Germinal center (tissue), 1 donor: Measurements from ENCODE around the gene COL6A2.
A peak's percentile ranks its signal among the peaks of the same experiment; 100 is the strongest.
"Not testable (repeated sequence)": the region's sequence is repeated elsewhere in the genome, so short reads cannot be mapped to it uniquely, and the experiment has no call there.

Experiments
- DNase-seq: peaks from one replicate; pipeline ENCODE4 v3.0.0; 2012; ENCODE audit warnings: mixed read lengths, low spot score

The COL6A2 gene

DNA sequence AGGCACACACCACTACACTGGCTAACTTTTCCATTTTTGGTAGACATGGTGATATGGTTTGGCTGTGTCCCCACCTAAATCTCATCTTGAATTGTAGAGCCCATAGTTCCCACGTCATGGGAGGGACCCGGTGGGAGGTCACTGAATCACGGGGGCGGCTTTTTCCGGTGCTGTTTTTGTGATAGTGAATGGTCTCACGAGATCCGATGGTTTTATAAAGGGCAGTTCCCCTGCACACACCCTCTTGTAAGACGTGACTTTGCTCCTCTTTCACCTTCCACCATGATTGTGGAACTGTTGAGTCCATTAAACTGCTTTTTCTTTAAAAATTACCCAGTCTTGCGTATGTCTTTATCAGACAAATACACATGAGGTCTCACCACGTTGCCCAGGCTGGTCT lies 58.8 kb downstream of the COL6A2 start:
- DNase-seq, result no peak

DNA sequence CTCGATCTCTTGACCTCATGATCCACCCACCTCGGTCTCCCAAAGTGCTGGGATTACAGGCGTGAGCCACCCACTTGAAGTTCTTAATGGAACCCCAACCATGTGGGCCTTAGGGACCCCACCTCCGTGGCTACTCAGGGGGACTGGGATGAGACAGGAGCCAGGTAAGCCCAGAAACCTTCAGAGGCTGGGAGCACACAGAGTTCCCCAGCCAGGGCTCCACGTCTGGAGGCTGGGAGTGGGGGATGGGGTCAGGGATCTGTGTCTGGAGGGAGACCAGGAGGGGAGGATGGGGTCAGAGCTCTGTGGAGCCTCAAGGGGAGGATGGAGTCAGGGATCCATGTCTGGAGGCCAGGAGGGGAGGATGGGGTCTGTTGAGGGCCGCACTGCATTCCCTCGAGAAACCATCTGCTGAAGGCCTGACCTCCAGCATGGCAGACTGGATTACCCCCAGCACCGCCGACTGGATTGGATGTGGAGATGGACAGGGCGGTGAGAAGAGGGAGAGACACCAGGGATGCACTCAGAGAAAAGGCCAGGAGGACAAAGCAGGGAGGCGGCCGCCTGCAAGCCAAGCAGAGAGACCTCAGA lies 59.6 kb downstream of the COL6A2 start:
- DNase-seq, result no peak

DNA sequence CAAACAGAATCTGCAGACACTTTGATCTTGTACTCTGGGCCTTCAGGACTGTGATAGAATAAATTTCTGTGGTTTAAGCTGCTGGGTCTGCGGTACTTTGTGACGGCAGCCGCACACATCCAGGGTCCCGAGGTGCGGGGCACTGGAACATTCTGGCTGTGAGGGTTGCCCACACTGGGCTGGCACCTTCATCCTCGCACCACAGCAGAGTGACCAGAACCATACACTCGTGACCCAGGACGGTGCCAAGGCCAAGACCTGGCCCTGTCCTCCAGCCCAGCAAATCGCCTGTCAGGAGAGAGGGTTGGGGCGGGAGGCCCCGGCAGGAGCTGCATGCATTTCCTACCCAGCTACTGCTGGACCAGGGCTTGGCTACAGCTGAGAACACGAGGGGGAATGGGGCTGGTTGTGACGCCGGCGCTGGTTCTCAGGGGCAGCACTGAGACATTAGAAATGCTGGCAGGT lies 60.1 kb downstream of the COL6A2 start:
- no peak for DNase-seq

DNA sequence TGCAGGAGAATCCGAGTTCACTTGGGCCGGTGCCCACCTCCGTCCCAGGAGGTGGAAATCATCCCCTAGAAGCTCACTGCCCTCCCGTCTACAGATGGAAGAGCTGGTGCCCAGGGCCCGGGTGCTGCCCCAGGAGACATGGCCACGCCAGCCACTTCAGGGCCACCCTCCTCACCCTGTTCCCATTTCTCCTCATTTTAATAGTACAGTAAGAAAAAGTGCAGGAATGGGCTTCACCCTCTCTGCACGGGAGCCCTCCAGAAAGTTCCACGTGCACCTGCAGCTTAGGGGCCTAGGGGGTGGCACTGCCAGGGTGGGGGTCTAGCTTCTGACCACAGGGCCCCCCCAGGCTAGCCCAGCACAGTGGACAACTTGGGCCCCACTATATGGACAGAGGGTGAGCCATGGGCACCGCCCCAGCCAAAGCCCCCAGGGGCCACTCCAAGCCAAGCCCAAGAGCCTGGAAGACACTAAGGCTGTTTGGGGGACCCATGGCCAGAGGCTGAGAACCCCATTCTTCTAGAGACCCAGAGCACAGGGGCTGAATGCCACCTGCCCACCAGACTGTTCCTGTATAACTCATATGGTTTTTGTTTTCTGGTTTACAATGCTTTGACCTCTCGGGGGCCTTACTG lies 60.9 kb downstream of the COL6A2 start:
- no peak for DNase-seq

DNA sequence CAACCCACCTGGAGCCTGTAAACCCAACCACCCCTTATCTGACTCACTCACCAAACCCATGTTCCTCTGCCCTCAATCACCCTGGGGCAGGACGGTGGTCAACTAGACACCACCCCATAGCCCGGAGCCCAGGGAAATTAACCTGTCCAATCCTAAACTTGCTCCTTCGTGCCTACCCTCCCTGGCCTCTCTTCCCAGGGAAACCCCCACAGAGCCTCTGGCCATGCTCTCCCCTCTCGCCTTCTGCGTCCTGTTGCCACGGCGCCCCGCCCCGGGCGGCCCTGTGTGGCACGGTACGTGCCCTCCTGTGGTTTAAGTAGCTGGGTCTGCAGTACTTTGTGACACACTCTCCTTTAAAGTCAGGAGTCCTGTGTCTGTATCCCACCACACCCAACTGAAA lies 61.5 kb downstream of the COL6A2 start:
- DNase-seq, result no peak

DNA sequence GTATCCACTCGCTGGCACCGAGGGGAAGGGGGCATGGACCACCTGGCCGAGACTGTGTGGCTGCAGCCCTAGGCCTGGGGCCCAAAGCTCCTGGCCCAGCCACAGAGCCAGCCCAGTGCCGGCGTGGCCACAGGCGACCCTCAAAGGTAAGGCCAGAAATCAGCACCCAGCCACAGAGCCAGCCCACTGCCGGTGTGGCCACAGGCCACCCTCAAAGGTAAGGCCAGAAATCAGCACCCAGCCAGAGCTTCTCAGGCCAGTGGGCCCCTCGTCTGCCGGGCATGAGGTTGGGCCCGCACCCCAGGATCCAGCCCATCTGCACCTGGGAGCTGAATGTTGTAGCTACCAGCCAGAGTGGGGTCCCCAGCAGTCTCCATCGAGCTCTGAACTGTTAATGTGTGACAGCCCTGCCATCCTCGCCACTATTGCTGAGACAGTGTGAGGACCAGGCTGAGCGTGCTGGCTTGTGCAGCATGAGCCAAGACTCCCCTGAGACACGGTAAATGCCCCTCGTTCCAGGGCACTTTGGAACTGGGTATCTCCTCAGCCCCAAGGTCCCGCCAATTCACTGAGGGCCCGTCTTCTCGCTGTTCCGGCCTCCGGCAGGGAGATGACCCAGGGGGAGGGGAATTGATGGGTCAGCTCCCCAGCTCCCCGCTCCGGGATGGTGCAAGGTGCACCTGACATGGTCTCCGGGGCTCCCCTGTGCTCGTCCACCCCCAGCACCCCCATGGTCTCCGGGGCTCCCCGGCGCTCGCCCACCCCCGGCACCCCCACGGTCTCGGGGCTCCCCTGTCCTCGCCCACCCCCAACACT lies 62.1 kb downstream of the COL6A2 start:
- no peak for DNase-seq

DNA sequence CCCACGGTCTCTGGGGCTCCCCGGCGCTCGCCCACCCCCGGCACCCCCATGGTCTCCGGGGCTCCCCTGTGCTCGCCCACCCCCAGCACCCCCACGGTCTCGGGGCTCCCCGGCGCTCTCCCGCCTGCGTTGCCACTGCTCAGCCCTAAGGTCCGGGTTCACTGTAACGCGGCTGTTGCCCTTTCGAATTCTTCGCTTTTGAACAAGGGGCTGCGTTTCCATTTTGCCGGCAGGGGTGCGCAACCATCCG lies 62.7 kb downstream of the COL6A2 start:
- DNase-seq, result no peak

DNA sequence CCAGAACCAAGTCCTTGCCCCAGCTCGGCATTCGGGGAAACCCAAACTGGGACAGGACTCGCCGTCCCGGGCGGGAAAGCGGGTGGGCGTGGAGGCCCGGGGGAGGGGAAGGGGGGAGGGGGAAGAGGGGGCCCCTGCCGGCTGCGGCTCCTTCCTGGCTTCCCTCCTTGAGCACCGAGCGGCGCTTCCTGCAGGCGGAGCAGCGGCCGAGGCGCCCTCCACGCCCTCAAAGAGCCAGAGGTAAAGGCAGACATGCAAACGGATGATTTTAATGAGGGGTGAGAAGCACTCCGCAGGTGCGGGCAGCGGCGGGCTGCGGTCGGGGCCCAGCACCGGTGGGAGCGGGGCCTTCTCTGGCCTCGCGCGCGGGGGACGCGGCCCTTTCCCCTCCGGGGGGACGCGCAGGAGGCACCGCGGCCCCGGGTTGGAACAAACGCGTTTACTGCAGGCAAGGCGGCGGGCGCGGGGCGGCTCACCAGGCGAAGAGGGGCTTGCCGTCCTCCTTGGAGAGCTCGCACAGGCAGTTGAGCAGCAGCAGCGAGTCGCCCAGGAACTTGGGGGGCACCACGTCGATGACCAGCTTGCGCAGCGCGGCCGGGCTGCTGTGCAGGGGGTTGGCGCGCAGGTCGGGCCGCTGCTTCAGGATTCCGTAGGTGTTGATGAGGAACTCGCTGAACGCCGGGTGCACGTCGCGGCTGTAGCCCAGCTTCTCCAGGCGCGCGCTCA lies 63.2 kb downstream of the COL6A2 start:
- no peak for DNase-seq

DNA sequence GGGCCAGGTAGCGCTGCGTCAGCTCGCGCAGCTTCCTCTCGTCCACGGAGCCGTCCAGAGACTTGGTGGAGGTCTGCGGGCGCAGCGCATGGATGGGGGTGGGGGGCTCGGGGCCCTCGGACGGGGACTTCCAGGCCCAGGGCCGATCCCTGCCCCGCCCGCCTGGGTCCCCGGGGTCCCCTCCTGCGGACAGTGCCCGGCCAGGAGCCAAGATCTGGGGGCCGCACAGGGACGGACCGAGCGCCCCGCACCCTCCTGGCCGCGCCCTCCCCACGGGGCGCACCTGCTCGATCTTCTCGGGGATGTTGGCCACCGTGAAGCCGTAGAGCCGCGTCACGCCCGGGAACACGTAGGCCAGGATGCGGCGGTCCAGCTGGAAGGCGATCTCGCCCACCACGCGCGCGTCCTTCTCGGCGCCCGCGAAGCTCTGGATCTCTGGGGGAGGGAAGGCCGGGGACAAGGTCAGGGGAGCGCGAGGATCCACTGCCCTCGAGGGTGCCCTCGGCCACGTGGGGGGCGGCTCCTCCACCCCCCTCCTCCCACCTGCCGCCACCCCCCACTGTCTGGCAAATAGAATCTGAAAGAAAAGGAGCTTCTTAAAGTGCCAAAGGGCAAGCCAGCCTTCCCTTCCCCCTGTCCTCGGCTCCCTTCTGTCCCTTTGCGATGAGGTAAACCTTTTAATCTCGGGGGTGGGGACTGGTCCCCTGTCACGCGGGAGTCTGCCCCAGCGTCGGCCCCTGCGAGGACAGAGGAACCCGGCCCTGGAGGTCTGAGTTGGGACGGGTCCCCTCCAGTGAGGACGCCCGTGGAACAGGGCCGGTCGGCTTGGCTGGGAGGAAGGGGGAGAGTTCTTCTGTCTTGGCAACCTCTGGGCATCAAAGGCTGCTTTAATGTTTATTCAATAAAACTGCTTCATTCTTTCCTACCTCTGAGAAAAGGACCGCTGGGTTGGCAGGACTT lies 64.0 kb downstream of the COL6A2 start:
- no peak for DNase-seq

DNA sequence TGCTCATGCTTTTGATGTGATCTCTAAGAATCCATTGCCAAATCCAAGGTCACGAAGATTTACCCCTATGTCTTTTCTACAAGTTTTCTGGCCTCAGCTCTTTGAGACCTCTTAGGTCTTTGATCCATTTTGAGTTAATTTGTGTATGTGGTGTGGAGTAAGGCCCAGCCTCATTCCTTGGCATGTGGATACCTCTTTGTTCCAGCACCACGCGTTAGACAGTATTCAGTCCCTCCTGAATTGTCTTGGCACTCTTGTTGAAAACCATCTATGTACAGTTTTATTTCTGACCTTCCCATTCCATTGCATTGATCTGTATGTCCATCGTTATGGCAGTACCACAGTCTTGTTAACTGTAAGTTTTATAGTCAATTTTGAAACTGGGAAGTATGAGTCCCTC lies 65.5 kb downstream of the COL6A2 start:
- no peak for DNase-seq

DNA sequence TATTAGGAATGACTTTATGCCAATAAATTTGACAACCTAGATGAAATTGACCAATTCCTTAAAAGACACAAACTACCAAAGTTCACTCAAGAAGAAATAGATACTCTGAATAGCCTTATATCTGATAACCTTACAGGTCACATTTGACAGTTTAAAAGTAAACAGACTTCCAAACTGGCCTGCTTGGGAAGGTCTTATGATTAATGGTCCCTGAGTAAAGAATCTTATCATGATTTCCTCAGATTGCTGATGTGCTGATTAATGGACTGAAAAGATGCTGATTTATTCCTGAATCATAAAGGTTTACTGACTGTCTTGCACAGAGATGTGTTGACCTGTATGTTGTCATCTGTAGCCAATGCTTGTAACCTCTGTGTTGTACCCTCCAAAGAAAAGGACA lies 67.2 kb downstream of the COL6A2 start:
- DNase-seq, result no peak

DNA sequence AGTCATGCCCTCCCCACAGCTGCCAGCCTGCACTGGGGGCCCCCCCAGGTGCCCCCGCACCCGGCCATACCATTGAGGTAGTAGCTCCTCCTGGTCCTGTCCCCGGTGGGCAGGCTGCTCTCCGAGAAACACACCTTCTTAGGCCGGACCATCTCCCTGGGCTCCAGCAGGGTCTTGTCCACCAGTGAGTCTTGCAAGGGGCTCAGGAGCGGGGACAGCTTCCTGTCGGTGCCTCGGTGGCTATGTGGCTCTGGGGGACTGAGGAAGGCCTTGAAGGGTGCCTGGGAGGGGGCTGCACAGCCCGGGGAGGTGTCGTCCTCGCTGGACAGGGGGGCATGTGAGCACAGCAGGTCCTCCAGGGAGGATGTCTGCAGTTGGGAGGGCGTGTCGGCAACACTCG lies 70.3 kb downstream of the COL6A2 start:
- no peak for DNase-seq

DNA sequence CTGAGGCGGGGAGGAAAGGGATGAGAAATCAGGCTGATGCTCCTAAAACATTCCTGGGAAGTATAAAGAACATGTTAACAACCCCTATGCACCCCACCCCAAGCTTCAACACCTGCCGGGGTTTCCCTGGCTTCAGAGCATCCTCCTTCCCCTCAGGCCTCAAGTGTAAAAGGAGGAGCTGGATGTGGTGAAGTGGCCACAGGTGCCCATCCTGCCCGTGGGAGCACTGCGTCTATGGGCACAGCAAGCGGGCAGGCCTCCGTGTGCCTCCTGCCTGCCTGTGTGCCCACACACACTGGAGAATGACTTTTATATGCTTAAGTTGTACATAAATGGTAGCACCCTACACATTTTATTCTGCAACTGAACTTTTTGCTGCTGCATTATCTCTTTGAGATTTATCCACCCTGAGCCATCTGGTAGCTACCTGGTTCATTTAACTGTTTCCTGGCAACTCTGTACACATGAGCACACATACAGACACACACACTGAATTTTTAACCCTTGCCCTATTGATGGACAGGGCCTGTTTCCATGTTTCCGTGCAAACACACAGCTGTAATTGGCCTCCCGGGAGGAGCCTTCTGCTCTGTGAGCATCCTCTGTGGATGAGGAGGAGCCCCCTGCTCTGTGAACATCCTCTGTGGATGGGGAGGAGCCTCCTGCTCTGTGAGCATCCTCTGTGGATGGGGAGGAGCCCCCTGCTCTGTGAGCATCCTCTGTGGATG lies 70.9 kb downstream of the COL6A2 start:
- DNase-seq, result no peak

DNA sequence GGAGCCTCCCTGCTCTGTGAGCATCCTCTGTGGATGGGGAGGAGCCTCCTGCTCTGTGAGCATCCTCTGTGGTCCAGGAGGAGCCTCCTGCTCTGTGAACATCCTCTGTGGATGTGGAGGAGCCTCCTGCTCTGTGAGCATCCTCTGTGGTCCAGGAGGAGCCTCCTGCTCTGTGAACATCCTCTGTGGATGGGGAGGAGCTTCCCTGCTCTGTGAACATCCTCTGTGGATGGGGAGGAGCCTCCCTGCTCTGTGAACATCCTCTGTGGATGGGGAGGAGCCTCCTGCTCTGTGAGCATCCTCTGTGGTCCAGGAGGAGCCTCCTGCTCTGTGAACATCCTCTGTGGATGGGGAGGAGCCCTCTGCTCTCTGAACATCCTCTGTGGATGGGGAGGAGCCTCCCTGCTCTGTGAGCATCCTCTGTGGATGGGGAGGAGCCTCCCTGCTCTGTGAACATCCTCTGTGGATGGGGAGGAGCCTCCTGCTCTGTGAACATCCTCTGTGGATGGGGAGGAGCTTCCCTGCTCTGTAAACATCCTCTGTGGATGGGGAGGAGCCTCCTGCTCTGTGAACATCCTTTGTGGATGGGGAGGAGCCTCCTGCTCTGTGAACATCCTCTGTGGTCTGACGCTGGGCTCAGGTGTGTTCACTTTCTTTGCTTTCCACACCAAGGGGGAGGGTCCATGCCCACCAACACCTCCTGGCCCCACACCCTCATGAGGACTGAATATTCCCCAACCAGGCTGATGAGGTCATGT lies 72.7 kb downstream of the COL6A2 start:
- not testable (repeated sequence) for DNase-seq

DNA sequence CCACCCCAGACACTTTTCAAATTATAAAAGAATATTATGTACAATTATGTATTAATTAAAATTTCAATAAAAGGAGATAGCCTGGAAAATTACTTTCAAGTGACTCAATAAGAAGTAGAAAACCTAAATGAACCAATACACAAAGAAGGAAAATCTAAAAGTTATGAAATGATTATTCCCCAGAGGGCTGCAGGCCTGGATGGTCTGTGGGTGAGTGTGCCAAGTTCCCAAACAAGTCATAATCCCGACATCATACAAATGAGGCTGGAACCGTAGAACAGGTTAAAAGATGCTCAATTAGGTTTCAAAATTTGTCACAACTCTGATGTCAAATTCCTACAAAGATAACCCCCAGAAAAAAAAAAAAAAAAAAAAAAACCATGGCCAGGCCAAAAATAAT lies 73.7 kb downstream of the COL6A2 start:
- no peak for DNase-seq

DNA sequence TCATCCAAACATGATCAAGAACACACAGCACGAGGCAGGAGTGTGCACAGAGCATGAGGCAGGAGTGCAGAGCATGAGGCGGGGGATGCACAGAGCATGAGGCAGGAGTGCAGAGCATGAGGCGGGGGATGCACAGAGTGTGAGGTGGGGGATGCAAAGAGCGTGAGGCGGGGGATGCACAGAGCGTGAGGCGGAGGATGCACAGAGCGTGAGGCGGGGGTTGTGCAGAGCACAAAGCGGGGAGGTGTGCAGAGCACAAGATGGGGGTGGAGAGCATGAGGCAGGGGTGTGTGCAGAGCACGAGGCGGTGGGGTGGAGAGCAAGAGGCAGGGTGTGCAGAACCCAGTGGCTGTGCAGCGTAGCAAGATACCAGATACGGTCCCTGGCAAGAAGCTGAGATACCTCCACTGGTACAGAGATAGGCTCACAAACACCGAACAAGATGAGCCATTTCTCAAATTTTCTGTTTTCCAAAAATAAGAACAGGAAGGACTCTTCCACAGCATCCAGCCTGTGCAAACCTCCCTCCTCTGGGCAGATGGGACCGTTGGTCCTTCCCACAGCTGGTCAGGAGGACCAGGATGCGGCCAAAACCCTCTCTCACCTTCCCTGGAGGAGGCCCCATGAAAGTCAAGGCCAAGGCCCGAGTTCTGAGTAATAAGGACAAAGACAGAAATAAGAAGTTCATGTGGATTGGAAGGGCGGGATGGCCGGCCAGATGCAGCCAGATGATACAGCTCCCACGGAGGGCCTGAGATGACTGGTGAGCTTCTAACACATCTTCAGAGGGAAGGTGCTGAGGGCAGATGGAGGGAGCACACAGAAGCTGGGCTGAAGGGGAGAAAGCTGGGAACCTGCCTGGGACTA lies 74.3 kb downstream of the COL6A2 start:
- DNase-seq, result peak; percentile 41

DNA sequence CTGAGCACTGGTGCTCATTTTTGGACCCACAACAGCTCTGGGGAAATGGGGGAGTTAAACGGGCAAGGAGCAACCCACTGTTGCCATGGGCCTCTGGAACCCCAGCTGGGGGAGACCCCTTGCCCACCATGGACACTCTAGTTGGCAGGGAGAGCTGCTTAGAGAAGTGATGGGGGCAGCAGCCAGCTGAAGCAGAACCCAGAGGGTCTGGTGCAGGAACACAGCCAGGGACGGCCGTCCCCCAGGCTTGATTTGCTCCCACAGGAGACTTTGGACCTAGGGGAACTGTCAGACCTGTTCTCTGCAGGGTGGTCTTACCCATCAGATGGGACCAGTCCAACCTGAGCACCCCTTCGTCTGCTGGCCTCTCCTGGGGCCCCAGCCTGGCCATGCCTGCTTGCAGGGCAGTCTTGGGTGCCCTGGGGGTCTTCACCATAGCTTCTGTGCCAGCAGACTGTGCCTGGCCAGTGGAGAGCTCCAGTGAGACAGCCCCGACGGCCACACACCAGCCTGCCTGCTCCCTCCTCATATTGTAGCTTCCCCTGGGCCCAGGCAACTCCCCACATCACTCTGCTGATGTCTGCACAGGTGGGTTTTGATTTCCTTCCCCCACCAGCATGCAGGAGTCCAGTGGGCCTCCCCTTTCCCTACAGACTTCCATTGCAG lies 75.1 kb downstream of the COL6A2 start:
- DNase-seq, result no peak

DNA sequence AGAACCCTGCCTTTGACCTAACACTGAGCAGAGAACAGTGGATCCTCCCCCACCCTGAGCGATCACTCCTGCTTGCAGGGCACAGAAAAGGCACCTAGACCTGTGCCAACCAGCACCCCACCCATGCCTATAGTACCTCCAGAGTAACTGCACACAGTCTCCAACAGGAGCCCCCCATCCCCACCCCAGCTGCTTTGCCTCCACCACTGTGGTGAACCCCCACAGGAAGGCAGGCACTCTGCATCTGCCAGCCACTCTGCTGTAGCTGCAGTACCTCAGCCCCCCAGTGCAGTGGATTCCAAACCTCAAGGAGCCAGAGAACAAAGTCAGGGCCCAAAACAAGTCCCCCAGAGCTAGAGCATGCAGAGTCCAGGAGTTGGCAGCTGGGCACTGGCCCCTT lies 75.7 kb downstream of the COL6A2 start:
- DNase-seq, result no peak
